HG03045 (cell line): Measurements from ENCODE around the gene ST8SIA2.

Source experiments
- ATAC-seq: cut with Tn5 transposase; IDR thresholded peaks from one replicate; pipeline ENCODE4 v1.9.1; 2021; ENCODE audit warnings: mild to moderate bottlenecking, moderate library complexity; ENCODE audit not compliant: unreplicated experiment

ST8SIA2 gene, protein sequence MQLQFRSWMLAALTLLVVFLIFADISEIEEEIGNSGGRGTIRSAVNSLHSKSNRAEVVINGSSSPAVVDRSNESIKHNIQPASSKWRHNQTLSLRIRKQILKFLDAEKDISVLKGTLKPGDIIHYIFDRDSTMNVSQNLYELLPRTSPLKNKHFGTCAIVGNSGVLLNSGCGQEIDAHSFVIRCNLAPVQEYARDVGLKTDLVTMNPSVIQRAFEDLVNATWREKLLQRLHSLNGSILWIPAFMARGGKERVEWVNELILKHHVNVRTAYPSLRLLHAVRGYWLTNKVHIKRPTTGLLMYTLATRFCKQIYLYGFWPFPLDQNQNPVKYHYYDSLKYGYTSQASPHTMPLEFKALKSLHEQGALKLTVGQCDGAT

DNA sequence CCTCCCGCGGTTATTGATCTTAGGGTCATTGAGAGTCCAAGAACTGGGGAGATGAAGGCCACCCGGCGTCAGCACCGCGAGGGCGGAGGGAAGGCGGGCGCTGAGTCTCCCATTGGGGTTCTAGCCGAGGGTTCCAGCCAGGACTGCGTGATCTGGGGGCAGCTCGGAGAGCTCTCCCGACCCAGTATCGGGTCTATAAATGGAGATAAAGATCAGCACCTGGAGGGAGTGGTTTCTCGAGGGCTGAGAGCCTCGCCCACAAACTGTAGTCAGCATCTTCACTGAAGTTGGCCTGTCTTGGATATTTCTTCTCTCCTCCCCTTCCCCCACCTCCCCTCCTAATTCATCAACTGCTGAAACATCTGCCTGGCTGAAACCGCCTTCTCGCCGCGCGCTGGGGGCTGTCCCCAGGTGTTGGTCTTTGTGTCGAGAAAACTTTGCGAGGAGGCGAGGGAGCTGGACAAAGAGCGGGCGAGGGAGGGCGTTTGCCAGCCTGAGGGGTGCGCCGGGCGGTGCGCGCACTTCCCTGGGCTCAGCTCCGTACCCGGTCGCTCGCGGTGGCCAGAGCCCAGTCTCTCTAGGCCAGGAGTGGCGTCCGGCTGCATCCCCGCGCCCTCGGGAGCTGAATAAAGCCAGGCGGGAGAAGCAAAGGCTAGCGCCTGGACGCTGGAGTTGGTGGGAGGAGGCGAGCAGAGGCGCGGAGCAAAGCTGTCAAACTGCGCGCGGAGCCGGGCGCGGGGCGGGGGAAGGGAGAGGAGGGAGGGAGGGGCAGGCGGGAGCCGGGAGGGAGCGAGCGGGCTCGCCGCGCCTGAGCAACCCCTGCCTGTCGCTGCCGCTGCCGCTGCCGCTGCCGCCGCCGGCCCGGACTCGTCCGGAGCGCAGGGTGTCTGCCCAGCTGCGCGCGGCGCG, at the start of gene ST8SIA2:
Gene ST8SIA2, plus strand, starts transcription at position 811 of the 909 bp plus-strand sequence. CDS start 184 bp downstream, outside the sequence.
- ATAC-seq, result no peak

DNA sequence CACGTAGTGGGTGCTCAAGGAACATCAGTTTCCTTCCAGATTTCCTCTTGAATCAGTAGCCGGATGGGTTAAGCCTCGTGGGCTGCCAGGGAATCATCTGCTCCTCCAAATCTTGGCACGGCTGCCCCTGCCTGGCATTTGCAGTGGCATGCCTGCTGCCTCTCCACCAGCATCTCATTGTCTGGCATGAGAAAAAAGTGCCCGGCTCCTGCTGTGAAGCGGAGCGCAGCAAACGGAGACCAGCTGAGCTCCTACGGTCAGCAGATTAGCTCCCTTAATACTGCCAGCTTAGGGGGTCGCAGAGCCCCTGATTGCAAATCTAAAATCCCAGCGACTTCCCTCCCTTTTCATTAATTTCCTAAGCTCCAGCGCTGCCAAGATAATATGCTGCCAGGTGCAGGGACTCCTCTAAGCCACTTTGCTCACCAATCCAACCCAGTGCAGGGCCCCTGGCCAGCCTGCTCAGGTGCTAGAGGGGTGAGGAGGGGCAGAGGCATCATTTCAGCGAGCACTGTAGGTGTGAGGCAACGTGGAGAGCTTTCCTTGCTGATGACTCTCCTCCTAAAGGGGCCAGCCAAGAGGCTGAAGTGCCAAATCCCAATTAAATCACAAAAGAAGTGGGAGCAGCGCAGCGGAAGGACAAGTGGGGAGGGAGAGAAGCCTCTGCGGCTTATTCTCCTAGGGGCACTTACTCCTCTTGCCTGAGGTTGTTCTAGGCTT, 49.6 kb upstream of the ST8SIA2 start:
- no peak for ATAC-seq

DNA sequence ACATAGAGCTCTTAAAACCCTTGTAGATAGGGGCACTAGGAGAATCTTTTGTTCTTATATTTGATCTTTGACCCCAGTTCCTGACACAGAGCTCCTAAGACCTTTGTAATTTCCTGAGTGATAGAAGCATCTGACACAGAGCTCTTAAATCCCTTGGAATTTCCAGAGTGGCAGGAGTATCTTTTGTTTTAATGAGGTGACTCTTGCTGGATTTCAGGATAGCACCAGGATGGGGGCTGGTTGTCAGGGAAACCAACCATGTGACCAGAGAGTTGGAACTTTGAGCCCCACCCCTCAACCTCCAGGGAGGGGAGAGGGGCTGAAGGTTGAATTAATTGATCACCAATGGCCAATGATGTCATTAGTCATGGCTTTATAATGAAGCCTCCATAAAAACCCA, 47.6 kb upstream of the ST8SIA2 start:
- no peak for ATAC-seq

DNA sequence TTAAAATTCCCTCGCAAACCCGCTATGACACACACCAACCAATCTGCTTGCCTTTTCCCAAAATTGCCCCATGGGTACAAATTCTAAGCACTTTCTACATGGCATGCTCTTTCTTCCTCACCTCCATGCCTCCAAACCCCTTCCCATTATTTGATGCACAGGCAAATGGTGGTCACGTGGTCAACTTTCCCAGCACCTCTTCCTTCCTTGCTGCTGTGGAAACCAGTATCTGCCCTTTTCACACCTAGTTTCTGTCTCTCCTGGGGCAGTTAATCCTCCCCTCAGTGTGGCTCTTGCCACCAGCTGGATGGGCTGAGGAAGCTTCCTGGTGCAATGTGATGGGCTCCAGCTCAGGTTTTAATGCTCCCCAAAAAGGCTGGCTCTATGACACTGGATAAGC, 38.4 kb upstream of the ST8SIA2 start:
- no peak for ATAC-seq

DNA sequence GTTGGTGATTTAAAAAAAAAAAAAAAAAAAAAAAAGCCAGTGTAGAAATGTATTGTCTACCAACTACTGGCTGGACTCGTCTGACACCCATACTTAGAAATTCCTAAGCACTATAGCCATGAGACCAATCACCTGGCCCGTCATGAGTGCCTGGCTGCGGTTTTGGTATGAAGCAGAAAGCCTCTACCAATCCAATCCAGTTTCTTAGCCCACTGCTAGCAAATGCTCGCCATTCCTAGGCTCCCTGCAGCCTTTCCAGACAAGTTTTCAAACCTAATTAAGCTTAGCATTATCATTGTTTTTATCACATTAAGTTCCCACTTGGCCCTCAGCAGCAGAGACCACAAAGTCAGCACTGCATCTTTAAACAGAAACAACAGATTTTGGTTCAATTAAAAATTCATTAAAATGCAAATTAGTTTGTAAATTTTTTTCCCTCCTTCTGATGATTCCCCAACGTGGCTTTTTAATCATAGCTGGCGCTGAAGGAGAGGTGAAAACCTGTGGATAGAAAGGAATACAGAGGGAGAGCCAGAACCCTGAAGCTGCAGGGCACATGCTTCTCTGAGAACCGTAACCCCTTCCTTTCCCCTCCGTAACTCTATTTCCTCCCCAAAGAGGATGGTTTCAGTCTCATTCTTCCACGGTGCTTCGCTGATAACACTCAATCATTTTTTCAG, 32.2 kb upstream of the ST8SIA2 start:
- ATAC-seq, result no peak

DNA sequence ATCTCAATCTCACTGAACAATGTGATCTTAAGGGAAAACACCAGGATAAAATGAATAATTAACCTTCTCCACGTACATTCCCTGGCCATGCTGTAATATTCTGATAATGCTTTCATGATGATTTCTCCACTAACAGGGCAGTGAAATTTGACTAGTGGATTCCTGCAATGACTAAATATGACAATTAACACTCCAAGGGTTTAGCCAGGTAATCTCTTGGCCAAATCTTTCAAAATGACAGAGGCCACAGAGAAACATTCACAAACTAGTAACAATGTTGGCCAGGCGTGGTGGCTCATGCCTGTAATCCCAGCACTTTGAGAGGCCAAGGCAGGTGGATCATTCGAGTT, 31.7 kb upstream of the ST8SIA2 start:
- ATAC-seq, result no peak

DNA sequence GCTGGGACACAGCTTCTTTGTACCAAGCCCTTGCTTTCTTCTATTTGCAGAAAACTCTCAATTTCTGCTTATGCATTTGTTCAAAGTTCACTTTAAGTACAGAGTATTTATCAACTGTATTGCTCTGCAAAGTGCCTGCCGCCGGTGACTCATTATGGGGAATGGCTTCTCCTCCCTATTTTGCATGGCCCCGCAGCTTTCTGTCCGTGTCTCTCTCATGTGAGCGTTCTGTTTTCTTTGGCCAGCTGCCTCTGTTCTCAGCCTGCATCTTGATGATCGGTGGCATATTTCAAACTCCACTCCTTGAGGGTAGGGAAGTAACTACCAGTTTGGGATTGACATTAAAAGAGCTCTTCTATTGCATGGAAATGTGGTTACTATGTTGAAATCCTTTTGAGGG, 28.6 kb upstream of the ST8SIA2 start:
- ATAC-seq, result no peak

DNA sequence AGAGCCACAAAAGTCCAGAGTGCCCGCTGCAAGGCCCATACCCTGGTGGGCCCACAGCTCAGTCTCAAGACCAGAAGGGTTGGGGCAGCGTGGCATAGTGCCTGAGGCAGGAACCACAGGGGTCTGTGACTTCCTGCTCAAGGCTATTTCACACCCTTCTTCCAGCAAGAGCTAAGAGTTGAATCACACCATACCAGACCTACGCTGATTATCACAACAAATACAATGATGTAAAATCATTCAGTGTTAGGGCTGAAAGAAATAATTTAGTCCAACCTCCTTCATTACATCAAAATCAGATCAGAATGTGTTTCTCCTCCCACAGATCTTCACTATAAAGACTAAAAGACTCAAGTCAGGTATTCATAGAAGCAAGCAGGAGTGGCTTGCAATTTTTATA, 27.8 kb upstream of the ST8SIA2 start:
- no peak for ATAC-seq

DNA sequence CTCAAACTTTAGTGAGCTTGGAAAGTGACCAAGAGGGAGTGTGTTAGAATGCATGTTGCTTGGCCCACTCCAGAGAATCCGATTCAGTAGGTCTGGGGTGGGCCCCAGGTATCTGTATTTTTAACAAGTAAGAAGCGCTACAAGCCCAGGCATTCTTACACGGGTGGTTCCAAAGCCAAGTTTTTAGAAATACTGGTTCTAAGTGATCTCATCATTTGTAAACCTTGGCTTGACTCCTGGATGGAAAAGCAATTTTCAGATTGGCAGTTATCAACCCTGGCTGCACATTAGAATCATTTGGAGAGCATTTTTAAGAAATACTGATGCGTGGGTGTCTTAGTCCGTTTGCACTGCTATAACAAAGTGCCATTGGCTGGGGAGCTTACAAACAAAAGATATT, 27.3 kb upstream of the ST8SIA2 start:
- no peak for ATAC-seq

DNA sequence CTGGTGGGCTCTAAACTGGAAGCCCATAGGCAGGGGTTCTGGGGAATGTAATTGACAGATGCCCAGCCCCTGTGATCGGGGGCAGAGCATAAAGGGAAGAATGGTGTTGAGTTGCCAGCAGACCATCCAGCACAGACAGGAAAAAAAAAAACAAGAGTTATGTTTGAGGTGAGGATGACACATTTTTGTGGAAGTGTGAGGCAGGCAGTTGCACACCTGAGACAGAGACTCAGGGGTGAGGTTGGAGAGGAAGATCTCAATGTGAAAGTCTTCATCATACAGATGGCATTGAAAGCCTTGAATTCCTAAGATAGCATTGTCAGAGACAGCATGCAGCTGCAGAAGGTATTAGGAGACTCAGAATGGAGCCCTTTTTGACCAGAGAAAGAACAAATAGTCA, 18.6 kb upstream of the ST8SIA2 start:
- ATAC-seq, result no peak

DNA sequence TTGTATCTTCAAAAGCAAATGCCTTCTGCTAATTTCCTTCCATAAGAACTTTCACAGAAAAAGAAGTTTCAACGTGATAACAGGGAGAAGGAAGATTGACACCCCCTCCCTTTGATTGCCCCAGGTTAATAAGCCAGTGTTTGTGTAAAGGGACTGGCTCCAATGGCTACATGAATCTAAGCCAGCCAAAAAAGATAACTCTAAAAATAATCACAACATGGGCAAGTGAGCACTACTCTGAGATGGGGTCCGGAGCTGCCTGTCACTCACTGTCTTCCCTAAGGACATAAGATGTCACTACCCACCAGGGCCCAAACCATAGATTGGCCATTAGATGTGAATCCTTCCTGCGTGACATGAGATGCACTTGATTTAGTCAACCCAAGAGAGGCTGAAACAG, 17.6 kb upstream of the ST8SIA2 start:
- ATAC-seq, result no peak

DNA sequence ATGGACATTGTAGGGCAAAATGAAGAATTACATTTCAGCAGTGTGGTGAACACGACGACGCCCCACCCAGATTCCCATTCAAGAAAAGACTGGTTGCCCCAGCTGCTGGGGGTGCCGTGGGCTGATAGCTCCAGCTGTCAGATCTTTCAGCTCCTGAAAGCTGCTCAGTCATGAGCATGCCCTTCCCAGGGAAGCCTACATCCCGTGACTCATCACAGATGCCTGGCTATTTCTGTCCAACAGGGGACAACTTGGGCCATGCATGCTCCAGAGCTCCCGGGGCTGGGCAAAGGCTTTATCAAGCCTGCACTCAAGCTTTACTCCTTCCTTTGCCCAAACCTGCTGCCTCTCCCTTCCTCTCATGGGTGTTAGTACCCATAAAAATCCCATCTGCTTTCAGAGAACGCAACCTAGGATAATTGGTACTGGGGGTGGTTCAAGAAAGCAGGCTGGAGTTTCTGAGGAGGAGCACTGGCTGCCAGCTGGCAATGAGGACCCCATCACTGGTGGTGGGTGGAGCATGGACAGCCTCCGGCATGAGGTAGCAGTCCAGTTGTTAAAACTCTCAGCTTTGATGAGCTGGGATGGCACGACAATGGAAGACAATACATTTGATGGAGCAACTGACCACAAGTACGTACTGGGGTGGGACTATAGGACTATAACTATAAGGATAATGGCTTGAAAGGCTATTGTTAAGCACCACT, 16.4 kb upstream of the ST8SIA2 start:
- ATAC-seq, result no peak

DNA sequence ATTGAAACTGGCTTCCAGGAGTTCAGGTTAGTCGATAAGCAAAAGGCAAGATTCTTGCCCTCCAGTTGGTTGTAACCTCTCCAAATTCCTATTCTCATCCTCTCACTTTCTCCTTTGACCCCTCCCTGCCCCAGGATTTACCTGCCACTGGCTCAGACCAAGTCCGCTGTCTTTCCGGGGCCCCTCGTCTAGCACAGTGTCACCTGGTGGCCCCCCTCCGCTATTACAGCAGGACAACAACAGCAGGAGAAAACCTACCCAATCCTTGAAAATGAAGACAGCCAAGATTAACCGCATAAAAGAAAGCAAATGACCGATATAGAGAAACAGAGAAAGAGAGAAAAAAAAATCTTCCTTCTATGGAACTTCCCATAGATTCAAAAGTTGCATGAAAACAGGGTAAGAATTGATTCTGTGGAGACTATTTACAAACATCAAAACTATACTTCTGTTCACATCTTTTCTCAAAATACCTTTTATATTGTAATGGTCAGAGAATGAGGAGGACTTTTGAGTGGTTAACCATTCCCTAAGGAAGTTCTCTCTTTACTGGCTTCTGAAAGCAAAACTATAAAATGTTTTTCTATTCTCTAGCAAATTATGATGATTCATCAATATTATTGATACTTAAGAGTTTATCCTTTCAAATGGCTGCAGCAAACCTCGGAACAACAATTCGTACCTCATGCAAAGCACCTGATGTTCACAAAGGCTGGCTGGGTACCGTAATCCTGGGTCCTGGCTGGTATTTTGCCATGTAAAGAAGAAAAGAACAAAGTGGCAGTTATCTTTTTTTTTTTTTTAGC, 10.0 kb upstream of the ST8SIA2 start:
- no peak for ATAC-seq

DNA sequence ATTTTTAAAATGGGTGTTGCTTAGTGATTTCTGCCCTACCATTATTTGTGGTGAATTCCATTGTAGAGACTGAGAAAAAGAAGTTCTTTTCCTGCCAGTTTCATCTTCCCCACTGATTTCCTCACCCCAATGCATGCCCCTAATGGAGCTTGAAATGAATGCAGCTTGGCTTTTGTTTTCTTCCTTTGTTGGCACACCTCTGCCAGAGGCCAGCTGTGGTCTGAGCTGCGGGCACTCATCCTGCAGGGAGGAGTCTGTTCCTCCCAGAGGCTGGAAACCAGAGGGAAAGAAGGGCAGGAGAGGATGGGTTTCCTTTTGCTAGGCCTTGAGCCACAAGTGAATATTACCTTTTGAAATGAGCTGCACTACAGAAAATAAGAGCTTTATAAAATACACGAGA, 9.3 kb upstream of the ST8SIA2 start:
- ATAC-seq, result no peak

DNA sequence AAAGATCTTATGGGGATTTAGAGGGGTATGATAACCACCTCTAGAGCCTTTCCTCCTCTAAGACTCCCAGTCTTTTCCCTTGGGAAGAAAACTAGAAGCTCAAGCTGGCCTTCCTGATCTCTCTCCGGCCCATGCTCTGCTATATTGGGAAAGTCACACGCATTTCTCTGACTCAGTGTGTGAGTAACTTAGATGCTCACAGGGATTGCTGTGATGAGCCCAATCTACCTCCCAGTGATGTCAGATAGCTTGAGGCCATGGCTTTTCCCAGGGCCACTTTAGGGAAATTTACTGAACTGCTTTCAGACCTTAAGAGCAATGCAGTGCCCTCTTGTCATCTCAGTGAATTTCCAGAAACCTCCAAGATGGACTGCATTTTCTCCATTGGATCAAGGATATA, 8.6 kb upstream of the ST8SIA2 start:
- ATAC-seq, result no peak

DNA sequence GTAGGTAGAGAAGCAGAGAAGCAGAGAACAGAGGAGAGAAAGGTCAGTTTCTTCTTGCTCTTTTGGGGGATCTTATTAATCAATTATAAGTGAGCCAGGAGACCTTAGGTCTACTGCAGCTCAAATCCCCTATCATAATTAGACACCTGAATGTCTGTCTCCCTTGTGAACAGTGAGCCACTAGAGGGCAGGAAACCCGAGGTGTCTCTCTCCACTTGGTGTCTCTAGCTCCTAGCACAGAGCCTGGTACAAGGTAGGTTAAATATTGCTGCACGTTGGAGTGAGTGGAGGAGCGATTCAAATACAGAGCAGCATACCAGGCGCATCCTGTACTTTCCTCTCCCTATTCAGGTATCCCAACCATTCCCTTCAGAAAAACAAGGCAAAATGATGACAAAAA, 2.0 kb upstream of the ST8SIA2 start:
- ATAC-seq, result no peak

DNA sequence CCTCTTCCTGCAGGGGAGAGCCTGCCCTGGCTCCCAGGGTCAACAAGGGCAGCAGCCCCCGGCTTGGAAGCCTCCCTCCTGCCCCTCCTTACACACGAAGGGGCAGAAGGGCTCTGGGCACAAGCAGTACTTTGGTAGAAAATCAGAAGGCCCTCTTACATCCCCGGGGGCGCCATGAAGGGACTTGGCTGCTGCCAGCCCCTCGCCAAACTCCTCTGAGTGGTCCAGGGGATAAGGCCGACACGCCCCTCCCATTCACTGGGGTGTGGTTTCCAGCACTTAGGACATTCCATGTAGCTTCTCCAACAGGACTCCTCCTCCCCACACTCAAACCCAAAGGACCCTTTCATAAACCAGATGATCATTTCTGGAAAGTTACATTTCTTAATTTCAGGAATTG, 1.2 kb upstream of the ST8SIA2 start:
- no peak for ATAC-seq

DNA sequence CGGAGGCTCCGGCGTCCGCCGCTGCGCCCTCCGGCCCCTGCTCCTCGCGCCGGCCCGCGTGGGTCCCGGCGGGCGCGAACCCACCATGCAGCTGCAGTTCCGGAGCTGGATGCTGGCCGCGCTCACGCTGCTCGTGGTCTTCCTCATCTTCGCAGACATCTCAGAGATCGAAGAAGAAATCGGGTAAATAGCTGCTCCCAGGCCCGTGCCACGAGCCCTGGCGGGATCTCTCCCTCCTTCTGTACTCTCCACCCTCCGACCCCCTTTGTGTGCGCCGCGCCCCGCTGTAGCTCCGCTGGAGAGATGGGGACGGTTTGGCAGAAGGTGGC, 263 bp downstream of the ST8SIA2 start:
- no peak for ATAC-seq

DNA sequence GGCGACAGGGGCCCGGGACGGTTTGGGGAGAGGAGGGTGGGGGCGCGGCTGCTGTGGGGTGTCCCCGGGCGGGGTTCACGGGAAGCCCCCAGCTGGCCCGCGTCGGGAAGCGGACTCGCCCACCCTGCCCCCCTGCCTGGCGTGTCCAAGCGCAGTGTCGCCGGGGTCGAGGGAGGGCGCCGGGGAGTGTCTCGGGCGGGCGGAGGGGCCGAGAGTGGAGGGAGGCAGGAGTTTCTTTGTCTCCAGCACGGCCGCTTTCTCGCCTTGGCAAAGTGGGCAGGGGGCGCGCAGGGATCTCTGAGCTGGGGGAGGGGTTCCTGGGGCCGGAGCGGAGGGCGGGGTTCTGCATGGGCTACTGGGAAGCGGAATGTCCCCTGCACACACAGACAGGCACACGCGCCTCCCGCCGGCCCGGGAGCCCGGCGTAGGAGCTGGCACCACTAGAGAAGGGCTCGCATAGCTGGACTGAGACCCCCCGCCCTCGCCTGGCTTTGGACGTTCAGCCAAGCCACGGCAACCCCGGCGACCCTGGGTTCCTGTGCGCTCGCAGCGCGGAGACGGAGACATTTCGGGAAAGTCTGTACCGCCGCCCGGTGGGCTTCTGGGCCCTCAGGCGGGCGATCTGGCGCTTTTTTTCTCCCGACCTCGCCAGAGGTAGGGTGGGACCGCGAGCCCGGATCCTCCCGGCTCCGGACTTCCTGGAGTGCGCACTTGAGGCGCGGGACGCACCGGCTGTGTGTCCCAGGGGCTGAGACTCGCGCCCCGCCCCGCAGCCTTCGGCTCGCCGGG, 822 bp downstream of the ST8SIA2 start:
- ATAC-seq, result no peak
